Tibial nerve (tissue), 3 donors: Measurements from ENCODE around the gene DIP2C.
A peak's percentile ranks its signal among the peaks of the same experiment; 100 is the strongest.

Experiments
- POLR2A ChIP-seq, 2 donors: fragments of 450-650 bp; IDR thresholded peaks; one replicate each; pipeline ENCODE4 v1.6.1; 2017; ENCODE audit warnings: antibody characterized with exemption in 2 of 2, mild to moderate bottlenecking in 2 of 2, moderate library complexity in 2 of 2
- TF ChIP-seq, protein P1 (sequence below), 5 experiments: fragments of 200-600 bp in 3 of 5; fragments of 450-650 bp in 2 of 5; sonication (generic) in 3 of 5; IDR thresholded peaks; one replicate each; pipeline ENCODE4 v1.5.1; 2016 to 2019; ENCODE audit warnings: antibody characterized with exemption in 5 of 5, mild to moderate bottlenecking in 3 of 5, moderate library complexity in 2 of 5

DNA sequence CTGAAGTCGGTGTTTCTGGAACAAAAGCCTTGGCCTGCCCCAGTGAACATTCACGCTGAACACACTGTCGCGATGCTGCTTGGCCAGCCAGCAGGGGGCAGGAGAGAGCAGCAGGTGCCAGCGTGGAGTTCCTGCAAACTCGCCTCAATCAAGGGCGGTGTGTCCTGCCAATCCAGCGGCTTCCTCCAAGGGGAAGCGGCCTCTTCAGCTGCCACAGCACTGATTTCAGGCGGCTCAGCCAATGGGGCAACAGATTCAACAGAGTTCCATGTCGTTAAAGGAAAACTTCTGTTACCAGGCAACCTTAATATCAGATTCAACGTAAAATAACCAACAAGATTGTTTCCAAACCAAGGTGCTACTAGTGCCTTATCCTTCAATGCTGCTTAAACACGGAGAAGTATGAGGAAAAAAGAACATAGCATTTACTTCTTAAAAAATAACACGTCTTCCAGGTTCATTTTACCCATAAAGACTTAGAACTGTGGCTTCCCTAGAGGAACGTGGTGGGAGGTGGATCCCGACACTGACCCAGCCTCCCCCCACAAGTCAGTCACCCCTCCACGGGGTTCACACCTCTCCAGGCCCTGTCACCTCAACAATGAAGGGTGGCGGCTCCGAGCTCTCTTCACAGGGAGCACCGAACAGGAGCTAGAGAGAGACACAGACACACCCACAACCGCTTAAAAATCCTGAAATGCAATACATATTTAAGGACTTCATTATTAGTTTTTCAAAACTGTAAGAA lies 178.2 kb downstream of the DIP2C start:
- TF ChIP-seq, protein P1, sequence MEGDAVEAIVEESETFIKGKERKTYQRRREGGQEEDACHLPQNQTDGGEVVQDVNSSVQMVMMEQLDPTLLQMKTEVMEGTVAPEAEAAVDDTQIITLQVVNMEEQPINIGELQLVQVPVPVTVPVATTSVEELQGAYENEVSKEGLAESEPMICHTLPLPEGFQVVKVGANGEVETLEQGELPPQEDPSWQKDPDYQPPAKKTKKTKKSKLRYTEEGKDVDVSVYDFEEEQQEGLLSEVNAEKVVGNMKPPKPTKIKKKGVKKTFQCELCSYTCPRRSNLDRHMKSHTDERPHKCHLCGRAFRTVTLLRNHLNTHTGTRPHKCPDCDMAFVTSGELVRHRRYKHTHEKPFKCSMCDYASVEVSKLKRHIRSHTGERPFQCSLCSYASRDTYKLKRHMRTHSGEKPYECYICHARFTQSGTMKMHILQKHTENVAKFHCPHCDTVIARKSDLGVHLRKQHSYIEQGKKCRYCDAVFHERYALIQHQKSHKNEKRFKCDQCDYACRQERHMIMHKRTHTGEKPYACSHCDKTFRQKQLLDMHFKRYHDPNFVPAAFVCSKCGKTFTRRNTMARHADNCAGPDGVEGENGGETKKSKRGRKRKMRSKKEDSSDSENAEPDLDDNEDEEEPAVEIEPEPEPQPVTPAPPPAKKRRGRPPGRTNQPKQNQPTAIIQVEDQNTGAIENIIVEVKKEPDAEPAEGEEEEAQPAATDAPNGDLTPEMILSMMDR (IDR thresholded peaks at IDR 0.05), result peak; percentile 92 to 97 (median 94)
- TF ChIP-seq POLR2A (IDR thresholded peaks at IDR 0.05), result no peak
